Mesenchymal stem cell (in vitro differentiated cells and primary cell): Measurements from ENCODE around the gene RNF223.
A peak's percentile ranks its signal among the peaks of the same experiment; 100 is the strongest.

Experiments used
- DNase-seq: peaks from one replicate; pipeline ENCODE4 v3.0.0-alpha.2; 2013
- H2AFZ ChIP-seq: one replicate; pipeline ENCODE4 v1.6.1; 2013; ENCODE audit warnings: low read depth, mild to moderate bottlenecking, control low read depth, inconsistent platforms, low read length, moderate library complexity
- H2AK5ac ChIP-seq: 2 replicates; pipeline ENCODE4 v1.6.1; 2013; ENCODE audit warnings: low read length, moderate library complexity, mild to moderate bottlenecking, inconsistent platforms; ENCODE audit not compliant: severe bottlenecking
- H2BK120ac ChIP-seq: one replicate; pipeline ENCODE4 v1.6.1; 2013; ENCODE audit warnings: low read depth, mild to moderate bottlenecking, inconsistent platforms, low read length, moderate library complexity
- H2BK12ac ChIP-seq, 2 experiments: one replicate each; pipeline ENCODE4 v1.6.1; 2013; ENCODE audit warnings: inconsistent platforms in 2 of 2, low read length in 2 of 2, mild to moderate bottlenecking in 2 of 2, moderate library complexity in 2 of 2, control low read depth in 1 of 2
- H2BK15ac ChIP-seq: one replicate; pipeline ENCODE4 v1.6.1; 2013; ENCODE audit warnings: mild to moderate bottlenecking, low read depth, inconsistent platforms; ENCODE audit not compliant: poor library complexity, severe bottlenecking
- H2BK5ac ChIP-seq: 2 replicates; pipeline ENCODE4 v1.6.1; 2013; ENCODE audit warnings: low read depth, mild to moderate bottlenecking, low read length, control low read depth, inconsistent platforms; ENCODE audit not compliant: poor library complexity, severe bottlenecking
- H3K14ac ChIP-seq, 2 experiments: one replicate each; pipeline ENCODE4 v1.6.1; 2013; ENCODE audit warnings: inconsistent platforms in 2 of 2, low read length in 2 of 2, control low read depth in 1 of 2, mild to moderate bottlenecking in 1 of 2, moderate library complexity in 1 of 2
- H3K18ac ChIP-seq, 2 experiments: one replicate each; pipeline ENCODE4 v1.6.1; 2013; ENCODE audit warnings: inconsistent platforms in 2 of 2, low read length in 2 of 2, control low read depth in 1 of 2, low read depth in 1 of 2, mild to moderate bottlenecking in 1 of 2
- H3K23ac ChIP-seq, 2 experiments: one replicate each; pipeline ENCODE4 v1.6.1; 2013; ENCODE audit warnings: inconsistent platforms in 2 of 2, low read length in 2 of 2, mild to moderate bottlenecking in 2 of 2, moderate library complexity in 2 of 2, control low read depth in 1 of 2
- H3K27ac ChIP-seq: 2 replicates; pipeline ENCODE4 v1.5.1; 2013; ENCODE audit warnings: mild to moderate bottlenecking, moderate library complexity, low read length, control low read depth, inconsistent platforms; ENCODE audit not compliant: poor library complexity, severe bottlenecking
- H3K27me3 ChIP-seq, 2 experiments: 2 replicates each; pipeline versions ENCODE4 v1.6.1 to v1.7.0; 2013; ENCODE audit warnings: low read length in 2 of 2, mild to moderate bottlenecking in 2 of 2, moderate library complexity in 2 of 2, control low read depth in 1 of 2, inconsistent platforms in 1 of 2; ENCODE audit not compliant: control insufficient read depth in 1 of 2, insufficient read depth in 1 of 2
- H3K36me3 ChIP-seq, 2 experiments: 2 replicates each; pipeline versions ENCODE4 v1.6.1 to v1.7.0; 2013; ENCODE audit warnings: low read length in 2 of 2, control low read depth in 1 of 2, inconsistent platforms in 1 of 2, low read depth in 1 of 2, mild to moderate bottlenecking in 1 of 2; ENCODE audit not compliant: insufficient read depth in 2 of 2, control insufficient read depth in 1 of 2
- H3K4ac ChIP-seq, 2 experiments: one replicate each; pipeline ENCODE4 v1.6.1; 2013; ENCODE audit warnings: inconsistent platforms in 2 of 2, low read length in 2 of 2, mild to moderate bottlenecking in 2 of 2, moderate library complexity in 2 of 2, control low read depth in 1 of 2, low read depth in 1 of 2
- H3K4me1 ChIP-seq: 2 replicates; pipeline ENCODE4 v1.6.1; 2013; ENCODE audit warnings: low read depth, low read length, control low read depth; ENCODE audit not compliant: control insufficient read depth, insufficient read depth
- H3K4me2 ChIP-seq: 2 replicates; pipeline ENCODE4 v1.6.1; 2013; ENCODE audit warnings: low read length, mild to moderate bottlenecking, inconsistent platforms; ENCODE audit not compliant: poor library complexity, severe bottlenecking
- H3K4me3 ChIP-seq, 2 experiments: 2 replicates each; pipeline versions ENCODE4 v1.5.1 to v1.7.0; 2013; ENCODE audit warnings: low read length in 2 of 2, mild to moderate bottlenecking in 2 of 2, control low read depth in 1 of 2, low read depth in 1 of 2; ENCODE audit not compliant: insufficient read depth in 1 of 2
- H3K79me1 ChIP-seq: replicated peaks from 2 replicates; pipeline ENCODE4 v1.6.1; 2013; ENCODE audit warnings: mild to moderate bottlenecking, control low read depth, low read length, inconsistent platforms; ENCODE audit not compliant: poor library complexity, severe bottlenecking
- H3K9ac ChIP-seq: 2 replicates; pipeline ENCODE4 v1.7.0; 2013; ENCODE audit warnings: mild to moderate bottlenecking, low read length, moderate library complexity
- H3K9me3 ChIP-seq: 2 replicates; pipeline ENCODE4 v1.7.0; 2013; ENCODE audit warnings: mild to moderate bottlenecking, low read length; ENCODE audit not compliant: control insufficient read depth
- H4K8ac ChIP-seq: one replicate; pipeline ENCODE4 v1.6.1; 2013; ENCODE audit warnings: inconsistent platforms, mild to moderate bottlenecking, low read length, moderate library complexity
- H4K91ac ChIP-seq: one replicate; pipeline ENCODE4 v1.6.1; 2013; ENCODE audit warnings: mild to moderate bottlenecking, low read length, inconsistent platforms
- WGBS: methylation state at CpG from one replicate; pipeline ENCODE4 v1.1.7; 2013; ENCODE audit warnings: mixed read lengths; 5-methylcytosine and 5-hydroxymethylcytosine counted together

The RNF223 gene

GRCh38 chr1:1072849-1073742 is 1.0 kb downstream of the RNF223 start:
- Histone ChIP-seq H3K4me1 (peaks cover 28% of the 10 kb centered on the region), H2BK120ac (no peak overlapping the region), H2BK15ac (no peak overlapping the region), H3K23ac (no peak overlapping the region), H4K8ac (peak overlapping the region; percentile 3), H2AK5ac (no peak overlapping the region), H3K18ac (no peak overlapping the region), H3K27ac (no peak overlapping the region), H2BK12ac (no peak overlapping the region), H3K79me1 (peaks cover 1% of the 10 kb centered on the region), H3K4me2 (no peak overlapping the region), H4K91ac (peak overlapping the region; percentile 43), H3K27me3 (peaks cover 0 to 45% of the 10 kb centered on the region in 2 experiments), H3K4me3 (no peak overlapping the region), H3K9ac (no peak overlapping the region), H2BK5ac (no peak overlapping the region), H3K36me3 (peaks cover 0 to 3% of the 10 kb centered on the region in 2 experiments), H3K4ac (no peak overlapping the region), H2AFZ (no peak overlapping the region), H3K14ac (no peak overlapping the region), H3K9me3 (no peaks in the 10 kb centered on the region)
- no peak for DNase-seq
- 88% methylated on average over 23 of the region's 28 CpGs for WGBS

GRCh38 chr1:1072299-1072848 is 1.7 kb downstream of the RNF223 start:
- Histone ChIP-seq H3K4me2 (no peak overlapping the region), H2AFZ (no peak overlapping the region), H4K91ac (peak overlapping the region; percentile 22), H3K4ac (no peak overlapping the region), H3K27ac (no peak overlapping the region), H2BK12ac (no peak overlapping the region), H3K79me1 (peaks cover 1% of the 10 kb centered on the region), H3K9me3 (no peaks in the 10 kb centered on the region), H3K4me1 (peaks cover 33% of the 10 kb centered on the region), H2BK5ac (no peak overlapping the region), H3K18ac (no peak overlapping the region), H3K36me3 (peaks cover 0 to 9% of the 10 kb centered on the region in 2 experiments), H3K14ac (no peak overlapping the region), H2AK5ac (no peak overlapping the region), H2BK120ac (no peak overlapping the region), H4K8ac (peak overlapping the region; percentile 3), H3K9ac (no peak overlapping the region), H3K23ac (no peak overlapping the region), H2BK15ac (peak overlapping the region; percentile 37), H3K27me3 (peaks cover 0 to 52% of the 10 kb centered on the region in 2 experiments), H3K4me3 (peak overlapping the region in 1 of 2 experiments; percentile 15)
- WGBS = 81% methylated on average over 21 of the region's 21 CpGs
- DNase-seq = no peak

- Histone ChIP-seq H3K79me1 (peaks cover 1% of the 10 kb centered on the region), H2BK15ac (no peak overlapping the region), H4K8ac (no peak overlapping the region), H3K23ac (no peak overlapping the region), H3K18ac (no peak overlapping the region), H2AFZ (no peak overlapping the region), H3K9me3 (no peaks in the 10 kb centered on the region), H2BK120ac (no peak overlapping the region), H2BK5ac (no peak overlapping the region), H3K4me1 (peaks cover 33% of the 10 kb centered on the region), H3K27me3 (peaks cover 0 to 53% of the 10 kb centered on the region in 2 experiments), H3K36me3 (peaks cover 0 to 12% of the 10 kb centered on the region in 2 experiments), H3K27ac (no peak overlapping the region), H3K9ac (no peak overlapping the region), H3K4me2 (no peak overlapping the region), H3K4ac (no peak overlapping the region), H3K14ac (no peak overlapping the region), H2BK12ac (no peak overlapping the region), H4K91ac (no peak overlapping the region), H3K4me3 (peak overlapping the region in 1 of 2 experiments; percentile 15), H2AK5ac (no peak overlapping the region)
- WGBS = 88% methylated on average over 54 of the region's 56 CpGs
- DNase-seq = no peak
Measured at GRCh38 chr1:1071486-1072298, 2.4 kb downstream of the RNF223 start.
